ENCODE results near the gene FHIT. TPM values are rescaled to one million over a fixed set of nuclear protein-coding genes. Genes with fewer than 3 reads are reported as not detected.
"Not testable (repeated sequence)": the region's sequence is repeated elsewhere in the genome, so short reads cannot be mapped to it uniquely, and the experiment has no call there.

Gene FHIT
- total RNA-seq, 4 donors from 2014 or later, result 1.6 to 12.9 (median 7.8) TPM

- Histone ChIP-seq H3K9me3 (peaks cover 0 to 4% (median 0%) of the 10 kb centered on the region in 4 donors), H3K27me3 (no peaks in the 10 kb centered on the region), H3K36me3 (no peaks in the 10 kb centered on the region), H3K4me3 (no peak overlapping the region), H3K27ac (no peak overlapping the region), H3K4me1 (no peaks in the 10 kb centered on the region)
- no peak for DNase-seq (ENCODE audit: low spot score in 2 of 2)
- TF ChIP-seq EP300 (IDR thresholded peaks at IDR 0.05) (no peak), CTCF (IDR thresholded peaks at IDR 0.05) (no peak), POLR2A (IDR thresholded peaks at IDR 0.05) (no peak)
Measured at GRCh38 chr3:61192222-61192621, 59.0 kb downstream of the FHIT start.

GRCh38 chr3:61190205-61190604 lies 61.0 kb downstream of the FHIT start:
- not testable (repeated sequence) for H3K27me3 ChIP-seq; DNase-seq (ENCODE audit: low spot score in 2 of 2); H3K4me3 ChIP-seq; H3K9me3 ChIP-seq; H3K4me1 ChIP-seq; H3K27ac ChIP-seq; H3K36me3 ChIP-seq
- WGBS, 2 donors, result 97 to 100% methylated on average over 1 of the region's 1 CpG

- Histone ChIP-seq H3K27ac (no peak overlapping the region), H3K9me3 (peaks cover 0 to 4% (median 0%) of the 10 kb centered on the region in 4 donors), H3K27me3 (no peaks in the 10 kb centered on the region), H3K4me3 (no peak overlapping the region), H3K4me1 (no peaks in the 10 kb centered on the region), H3K36me3 (no peaks in the 10 kb centered on the region)
- no peak for DNase-seq (ENCODE audit: low spot score in 2 of 2)
- 90 to 96% methylated on average over 2 to 3 of the region's 3 CpGs for whole genome bisulfite sequencing, 2 donors
- TF ChIP-seq EP300 (IDR thresholded peaks at IDR 0.05), result no peak
- no peak for TF ChIP-seq CTCF (IDR thresholded peaks at IDR 0.05)
- no peak for TF ChIP-seq POLR2A (IDR thresholded peaks at IDR 0.05)
Measured at GRCh38 chr3:61186030-61186429, 65.2 kb downstream of the FHIT start.

GRCh38 chr3:61184956-61185355 lies 66.3 kb downstream of the FHIT start:
- no peak for DNase-seq (ENCODE audit: low spot score in 2 of 2)
- Histone ChIP-seq H3K4me1 (no peaks in the 10 kb centered on the region), H3K9me3 (peaks cover 0 to 4% (median 0%) of the 10 kb centered on the region in 4 donors), H3K27ac (no peak overlapping the region), H3K4me3 (no peak overlapping the region), H3K27me3 (no peaks in the 10 kb centered on the region), H3K36me3 (no peaks in the 10 kb centered on the region)
- 43 to 45% methylated on average over 4 of the region's 4 CpGs for WGBS, 2 donors
- no peak for TF ChIP-seq EP300 (IDR thresholded peaks at IDR 0.05)
- TF ChIP-seq CTCF (IDR thresholded peaks at IDR 0.05), result no peak
- TF ChIP-seq POLR2A (IDR thresholded peaks at IDR 0.05), result no peak

GRCh38 chr3:61182662-61183061 lies 68.6 kb downstream of the FHIT start:
- TF ChIP-seq CTCF (IDR thresholded peaks at IDR 0.05) (no peak), EP300 (IDR thresholded peaks at IDR 0.05) (no peak), POLR2A (IDR thresholded peaks at IDR 0.05) (no peak)

GRCh38 chr3:61181874-61182273 lies 69.4 kb downstream of the FHIT start:
- Histone ChIP-seq H3K4me3 (no peak overlapping the region), H3K27ac (no peak overlapping the region), H3K36me3 (no peaks in the 10 kb centered on the region), H3K9me3 (no peaks in the 10 kb centered on the region), H3K27me3 (no peaks in the 10 kb centered on the region), H3K4me1 (no peaks in the 10 kb centered on the region)
- 74 to 80% methylated on average over 2 of the region's 2 CpGs for WGBS, 2 donors
- no peak for DNase-seq (ENCODE audit: low spot score in 2 of 2)
- TF ChIP-seq EP300 (IDR thresholded peaks at IDR 0.05) (no peak), POLR2A (IDR thresholded peaks at IDR 0.05) (no peak), CTCF (IDR thresholded peaks at IDR 0.05) (no peak)

More at GRCh38 chr3:61182662-61183061, 68.6 kb downstream of the FHIT start:
- Histone ChIP-seq H3K4me1 (no peaks in the 10 kb centered on the region), H3K36me3 (no peaks in the 10 kb centered on the region), H3K27me3 (no peaks in the 10 kb centered on the region), H3K4me3 (no peak overlapping the region), H3K9me3 (no peaks in the 10 kb centered on the region), H3K27ac (no peak overlapping the region)
- DNase-seq (ENCODE audit: low spot score in 2 of 2), result no peak
